ENCODE data around the gene PAQR6.
"Not testable (repeated sequence)": the region's sequence is repeated elsewhere in the genome, so short reads cannot be mapped to it uniquely, and the experiment has no call there.

DNA sequence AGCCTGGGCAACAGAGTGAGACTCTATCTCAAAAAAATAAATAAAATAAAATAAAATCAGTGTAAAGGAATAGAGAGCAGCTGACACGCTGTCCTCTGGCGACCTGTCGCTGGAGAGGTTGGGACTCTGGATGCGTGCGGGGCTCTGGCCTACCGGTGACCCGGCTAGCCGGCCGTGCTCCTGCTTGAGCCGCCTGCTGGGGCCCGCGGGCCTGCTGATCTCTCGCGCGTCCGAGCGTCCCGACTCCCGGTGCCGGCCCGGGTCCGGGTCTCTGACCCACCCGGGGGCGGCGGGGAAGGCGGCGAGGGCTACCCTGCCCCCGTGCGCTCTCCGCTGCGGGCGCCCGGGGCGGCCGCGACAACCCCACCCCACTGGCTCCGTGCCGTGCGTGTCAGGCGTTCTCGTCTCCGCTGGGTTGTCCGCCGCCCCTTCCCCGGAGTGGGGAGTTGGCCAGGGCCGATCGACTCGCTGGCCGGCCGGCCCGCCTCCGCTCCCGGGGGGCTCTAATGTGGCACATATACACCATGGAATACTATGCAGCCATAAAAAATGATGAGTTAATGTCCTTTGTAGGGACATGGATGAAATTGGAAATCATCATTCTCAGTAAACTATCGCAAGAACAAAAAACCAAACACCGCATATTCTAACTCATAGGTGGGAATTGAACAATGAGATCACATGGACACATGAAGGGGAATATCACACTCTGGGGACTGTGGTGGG lies 31.3 kb downstream of the PAQR6 start:
- TF ChIP-seq, protein P1, sequence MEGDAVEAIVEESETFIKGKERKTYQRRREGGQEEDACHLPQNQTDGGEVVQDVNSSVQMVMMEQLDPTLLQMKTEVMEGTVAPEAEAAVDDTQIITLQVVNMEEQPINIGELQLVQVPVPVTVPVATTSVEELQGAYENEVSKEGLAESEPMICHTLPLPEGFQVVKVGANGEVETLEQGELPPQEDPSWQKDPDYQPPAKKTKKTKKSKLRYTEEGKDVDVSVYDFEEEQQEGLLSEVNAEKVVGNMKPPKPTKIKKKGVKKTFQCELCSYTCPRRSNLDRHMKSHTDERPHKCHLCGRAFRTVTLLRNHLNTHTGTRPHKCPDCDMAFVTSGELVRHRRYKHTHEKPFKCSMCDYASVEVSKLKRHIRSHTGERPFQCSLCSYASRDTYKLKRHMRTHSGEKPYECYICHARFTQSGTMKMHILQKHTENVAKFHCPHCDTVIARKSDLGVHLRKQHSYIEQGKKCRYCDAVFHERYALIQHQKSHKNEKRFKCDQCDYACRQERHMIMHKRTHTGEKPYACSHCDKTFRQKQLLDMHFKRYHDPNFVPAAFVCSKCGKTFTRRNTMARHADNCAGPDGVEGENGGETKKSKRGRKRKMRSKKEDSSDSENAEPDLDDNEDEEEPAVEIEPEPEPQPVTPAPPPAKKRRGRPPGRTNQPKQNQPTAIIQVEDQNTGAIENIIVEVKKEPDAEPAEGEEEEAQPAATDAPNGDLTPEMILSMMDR (IDR thresholded peaks at IDR 0.05): not testable (repeated sequence)
- TF ChIP-seq POLR2A (IDR thresholded peaks at IDR 0.05): not testable (repeated sequence)
